Osteocyte (in vitro differentiated cells): Measurements from ENCODE around the gene CNTNAP2. TPM values are rescaled to one million over a fixed set of nuclear protein-coding genes. Genes with fewer than 3 reads are reported as not detected.

Source experiments
- DNase-seq: peaks from one replicate; pipeline ENCODE4 v3.0.0; 2021; ENCODE audit warnings: mixed read lengths; ENCODE audit not compliant: unreplicated experiment; ENCODE audit errors: extremely low spot score
- H3K27ac Mint-ChIP-seq: one replicate; pipeline ENCODE4 v1.8.0; 2021; ENCODE audit warnings: mild to moderate bottlenecking, mixed read lengths; ENCODE audit not compliant: unreplicated experiment
- H3K27me3 Mint-ChIP-seq: one replicate; pipeline ENCODE4 v1.8.0; 2021; ENCODE audit warnings: mixed read lengths; ENCODE audit not compliant: unreplicated experiment
- H3K36me3 Mint-ChIP-seq: one replicate; pipeline ENCODE4 v1.8.0; 2021; ENCODE audit warnings: mixed read lengths; ENCODE audit not compliant: unreplicated experiment
- H3K4me1 Mint-ChIP-seq: one replicate; pipeline ENCODE4 v1.8.0; 2021; ENCODE audit warnings: mixed read lengths; ENCODE audit not compliant: unreplicated experiment
- H3K4me3 Mint-ChIP-seq: one replicate; pipeline ENCODE4 v1.8.0; 2021; ENCODE audit warnings: mild to moderate bottlenecking, moderate library complexity, mixed read lengths; ENCODE audit not compliant: unreplicated experiment
- H3K9me3 Mint-ChIP-seq: one replicate; pipeline ENCODE4 v1.8.0; 2021; ENCODE audit warnings: mixed read lengths; ENCODE audit not compliant: unreplicated experiment
- total RNA-seq: library from RNA; stranded (reverse); gene quantifications from 2 replicates; pipeline ENCODE4 v1.2.1, GENCODE V29; 2021
- TF ChIP-seq, protein P1 (sequence below): fragments of 200-600 bp; sonication (generic); IDR thresholded peaks from 2 replicates; pipeline ENCODE4 v1.5.0; 2021; ENCODE audit warnings: antibody characterized with exemption, mild to moderate bottlenecking, moderate library complexity

The CNTNAP2 gene
- total RNA-seq, 1 donor from 2014 or later: 1.4 TPM

DNA sequence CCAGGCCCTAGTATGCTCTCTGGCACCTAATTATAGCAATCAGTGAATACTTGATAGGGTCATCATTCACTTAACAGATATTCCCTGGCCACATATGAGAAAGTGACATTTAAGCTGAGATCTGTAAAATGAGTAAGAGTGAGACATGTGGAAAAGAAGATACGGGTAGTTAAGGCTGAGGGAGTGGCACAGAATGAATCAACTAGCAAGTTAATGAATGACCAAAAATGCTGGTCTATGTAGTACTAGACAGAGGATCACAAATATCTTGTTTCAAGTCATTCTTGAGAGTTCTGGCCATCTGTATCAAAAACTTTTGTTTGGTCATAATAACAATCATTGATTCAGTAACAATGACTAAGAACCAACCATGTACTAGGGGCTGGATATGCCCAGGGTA, 954.9 kb downstream of the CNTNAP2 start:
- Mint-ChIP-seq H3K36me3 (no peaks in the 10 kb centered on the region), H3K4me3 (no peak overlapping the region), H3K4me1 (peaks cover 8% of the 10 kb centered on the region), H3K27me3 (no peaks in the 10 kb centered on the region), H3K9me3 (peaks cover 7% of the 10 kb centered on the region), H3K27ac (no peak overlapping the region)
- no peak for DNase-seq
- TF ChIP-seq, protein P1, sequence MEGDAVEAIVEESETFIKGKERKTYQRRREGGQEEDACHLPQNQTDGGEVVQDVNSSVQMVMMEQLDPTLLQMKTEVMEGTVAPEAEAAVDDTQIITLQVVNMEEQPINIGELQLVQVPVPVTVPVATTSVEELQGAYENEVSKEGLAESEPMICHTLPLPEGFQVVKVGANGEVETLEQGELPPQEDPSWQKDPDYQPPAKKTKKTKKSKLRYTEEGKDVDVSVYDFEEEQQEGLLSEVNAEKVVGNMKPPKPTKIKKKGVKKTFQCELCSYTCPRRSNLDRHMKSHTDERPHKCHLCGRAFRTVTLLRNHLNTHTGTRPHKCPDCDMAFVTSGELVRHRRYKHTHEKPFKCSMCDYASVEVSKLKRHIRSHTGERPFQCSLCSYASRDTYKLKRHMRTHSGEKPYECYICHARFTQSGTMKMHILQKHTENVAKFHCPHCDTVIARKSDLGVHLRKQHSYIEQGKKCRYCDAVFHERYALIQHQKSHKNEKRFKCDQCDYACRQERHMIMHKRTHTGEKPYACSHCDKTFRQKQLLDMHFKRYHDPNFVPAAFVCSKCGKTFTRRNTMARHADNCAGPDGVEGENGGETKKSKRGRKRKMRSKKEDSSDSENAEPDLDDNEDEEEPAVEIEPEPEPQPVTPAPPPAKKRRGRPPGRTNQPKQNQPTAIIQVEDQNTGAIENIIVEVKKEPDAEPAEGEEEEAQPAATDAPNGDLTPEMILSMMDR: no peak

DNA sequence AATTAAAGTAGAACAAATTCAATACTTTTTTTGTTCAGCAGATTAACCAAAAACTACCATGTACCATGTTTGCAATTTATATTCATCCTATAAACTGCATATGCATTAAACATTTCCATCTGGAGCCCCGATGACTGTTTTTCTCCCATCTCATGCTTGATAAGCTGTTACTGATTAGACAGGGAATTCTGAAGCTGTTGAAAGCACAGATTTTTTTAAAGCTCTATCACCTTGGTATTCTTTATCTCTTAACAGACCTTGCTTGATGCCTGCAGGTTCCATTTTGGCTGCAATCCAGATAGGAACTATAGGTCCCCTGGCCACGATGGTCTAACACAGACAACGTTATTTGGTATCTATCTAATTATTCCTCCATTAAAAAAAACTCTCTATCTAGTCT, 961.7 kb downstream of the CNTNAP2 start:
- TF ChIP-seq, protein P1: no peak
- DNase-seq: no peak
- Mint-ChIP-seq H3K27me3 (no peaks in the 10 kb centered on the region), H3K4me3 (no peak overlapping the region), H3K27ac (no peak overlapping the region), H3K4me1 (peaks cover 3% of the 10 kb centered on the region), H3K36me3 (no peaks in the 10 kb centered on the region), H3K9me3 (no peaks in the 10 kb centered on the region)

DNA sequence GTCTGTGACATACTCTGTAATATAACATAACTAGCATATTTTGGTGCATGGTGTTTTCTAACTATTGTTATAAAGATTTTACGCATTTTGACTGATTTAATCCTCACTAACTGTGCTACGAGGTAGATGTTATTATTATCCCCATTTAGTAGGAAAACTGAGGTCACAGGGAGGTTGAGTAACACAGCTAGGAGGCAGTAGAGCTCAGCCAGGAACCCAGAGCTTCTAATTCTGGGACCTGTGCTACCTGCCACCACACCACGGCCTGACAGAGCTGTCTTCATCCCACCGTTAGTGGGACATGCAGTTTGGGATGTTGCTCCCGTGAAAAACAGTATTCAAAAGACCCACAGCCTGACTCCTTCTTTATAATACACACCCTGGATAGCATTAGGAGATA, 962.5 kb downstream of the CNTNAP2 start:
- Mint-ChIP-seq H3K36me3 (no peaks in the 10 kb centered on the region), H3K9me3 (no peaks in the 10 kb centered on the region), H3K27me3 (no peaks in the 10 kb centered on the region), H3K4me1 (peaks cover 3% of the 10 kb centered on the region), H3K4me3 (no peak overlapping the region), H3K27ac (no peak overlapping the region)
- TF ChIP-seq, protein P1: no peak
- DNase-seq: no peak

DNA sequence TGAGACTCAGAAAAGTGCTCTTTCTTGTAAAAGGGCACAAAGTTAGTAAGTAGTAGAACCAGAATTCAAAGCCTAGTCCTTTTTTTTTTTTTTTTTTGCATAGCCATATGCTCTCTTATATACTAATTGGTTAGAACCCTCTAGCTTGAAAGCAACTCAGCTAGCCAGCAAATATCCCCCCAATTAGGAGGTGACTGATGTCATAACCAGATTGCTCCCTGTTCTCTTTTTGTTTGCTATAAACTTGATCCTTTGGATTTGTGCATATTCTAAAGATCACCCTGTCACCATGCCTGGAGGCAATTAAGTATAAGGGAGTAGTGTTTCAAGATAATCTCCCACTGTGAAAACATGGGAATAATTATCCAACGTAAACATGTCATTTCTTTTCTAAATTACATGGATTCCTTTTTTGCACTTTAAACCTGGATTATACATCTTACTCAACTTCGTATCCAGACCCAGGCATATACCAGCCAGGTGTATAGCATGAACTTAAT, 963.4 kb downstream of the CNTNAP2 start:
- no peak for DNase-seq
- H3K27me3 Mint-ChIP-seq: no peaks in the 10 kb centered on the region
- TF ChIP-seq, protein P1: no peak
- H3K27ac Mint-ChIP-seq: no peak overlapping the region
- H3K36me3 Mint-ChIP-seq: no peaks in the 10 kb centered on the region
- H3K9me3 Mint-ChIP-seq: no peaks in the 10 kb centered on the region
- no peak overlapping the region for H3K4me3 Mint-ChIP-seq
- H3K4me1 Mint-ChIP-seq: peaks cover 3% of the 10 kb centered on the region

DNA sequence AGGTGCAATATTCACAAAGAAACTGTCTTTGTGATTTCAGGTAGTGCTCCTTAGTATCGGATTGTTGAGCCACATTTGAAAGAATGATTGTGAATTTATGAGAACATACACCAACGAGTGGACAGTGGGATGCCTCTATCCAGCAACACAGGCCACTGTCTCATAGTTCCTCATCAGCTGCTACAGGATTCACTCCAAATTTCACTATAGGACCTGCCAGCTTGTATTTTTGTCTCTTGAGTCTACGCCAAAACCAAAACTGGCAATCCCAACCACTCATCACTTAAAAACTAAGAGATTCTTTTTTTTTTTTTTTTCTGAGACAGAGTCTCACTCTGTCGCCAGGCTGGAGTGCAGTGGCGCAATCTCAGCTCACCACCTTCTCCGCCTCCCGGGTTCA, 964.5 kb downstream of the CNTNAP2 start:
- H3K36me3 Mint-ChIP-seq: no peaks in the 10 kb centered on the region
- H3K27ac Mint-ChIP-seq: no peak overlapping the region
- no peaks in the 10 kb centered on the region for H3K9me3 Mint-ChIP-seq
- DNase-seq: no peak
- H3K27me3 Mint-ChIP-seq: no peaks in the 10 kb centered on the region
- no peak overlapping the region for H3K4me3 Mint-ChIP-seq
- peaks cover 3% of the 10 kb centered on the region for H3K4me1 Mint-ChIP-seq
- TF ChIP-seq, protein P1: no peak
